ENCODE results near the gene KIF6. TPM values are rescaled to one million over a fixed set of nuclear protein-coding genes. Genes with fewer than 3 reads are reported as not detected.

Gene KIF6
- total RNA-seq, 1 experiment from 2014 or later = not detected

DNA sequence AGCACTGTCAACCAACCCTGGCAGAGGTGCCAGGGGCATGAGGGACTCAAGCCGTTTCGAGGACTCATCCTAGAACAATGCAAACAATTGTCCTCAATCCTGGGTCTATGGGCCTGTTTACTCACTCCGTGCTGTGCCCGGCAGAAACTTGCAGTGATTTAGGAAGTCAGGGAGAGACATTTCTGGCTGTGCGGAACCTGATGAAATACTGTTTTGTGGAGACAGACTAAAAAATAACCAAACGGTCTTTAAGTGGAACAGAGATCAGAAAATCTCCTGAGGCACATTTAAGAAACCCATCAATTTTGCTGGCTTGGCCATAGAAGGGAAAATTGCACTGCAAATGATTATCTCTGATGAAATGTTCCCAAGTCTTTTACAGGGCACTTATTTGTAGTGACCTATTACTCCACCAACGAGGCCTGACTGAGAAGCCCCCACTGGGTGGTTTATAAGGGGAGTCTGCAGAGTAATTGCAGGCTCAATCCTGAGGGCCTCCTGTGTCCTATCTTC lies 322.9 kb downstream of the KIF6 start:
- in situ Hi-C loops (cut with HindIII; ENCODE audit: low pct_unique_long_range_greater_than_20kb, low sequenced_read_pairs) (no loop called here), intact Hi-C loops (cut with micrococcal nuclease; ENCODE audit: unreplicated experiment) (no loop called here)
- no peak overlapping the region for H3K27ac ChIP-seq (ENCODE audit: low read length)
- CTCF ChIA-PET = no interaction called here
- no peaks in the 10 kb centered on the region for H3K36me3 ChIP-seq (ENCODE audit: control insufficient read depth, insufficient read depth, low read length)
- H3K27me3 ChIP-seq (ENCODE audit: control insufficient read depth, insufficient read depth, low read length) = no peaks in the 10 kb centered on the region; the same call in 1 of the 2 replicates
- no peaks in the 10 kb centered on the region for H3K9me3 ChIP-seq (ENCODE audit: control insufficient read depth, insufficient read depth, low read depth, low read length)
- no peak for DNase-seq (ENCODE audit: low read depth, low spot score)
- TF ChIP-seq, protein P1, sequence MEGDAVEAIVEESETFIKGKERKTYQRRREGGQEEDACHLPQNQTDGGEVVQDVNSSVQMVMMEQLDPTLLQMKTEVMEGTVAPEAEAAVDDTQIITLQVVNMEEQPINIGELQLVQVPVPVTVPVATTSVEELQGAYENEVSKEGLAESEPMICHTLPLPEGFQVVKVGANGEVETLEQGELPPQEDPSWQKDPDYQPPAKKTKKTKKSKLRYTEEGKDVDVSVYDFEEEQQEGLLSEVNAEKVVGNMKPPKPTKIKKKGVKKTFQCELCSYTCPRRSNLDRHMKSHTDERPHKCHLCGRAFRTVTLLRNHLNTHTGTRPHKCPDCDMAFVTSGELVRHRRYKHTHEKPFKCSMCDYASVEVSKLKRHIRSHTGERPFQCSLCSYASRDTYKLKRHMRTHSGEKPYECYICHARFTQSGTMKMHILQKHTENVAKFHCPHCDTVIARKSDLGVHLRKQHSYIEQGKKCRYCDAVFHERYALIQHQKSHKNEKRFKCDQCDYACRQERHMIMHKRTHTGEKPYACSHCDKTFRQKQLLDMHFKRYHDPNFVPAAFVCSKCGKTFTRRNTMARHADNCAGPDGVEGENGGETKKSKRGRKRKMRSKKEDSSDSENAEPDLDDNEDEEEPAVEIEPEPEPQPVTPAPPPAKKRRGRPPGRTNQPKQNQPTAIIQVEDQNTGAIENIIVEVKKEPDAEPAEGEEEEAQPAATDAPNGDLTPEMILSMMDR (IDR thresholded peaks at IDR 0.05) = no peak
- TF ChIP-seq TCF7L2 (IDR thresholded peaks at IDR 0.05; ENCODE audit: low read depth, low read length) (no peak), POLR2AphosphoS5 (IDR thresholded peaks at IDR 0.05; ENCODE audit: low read depth, low read length) (no peak)
- no peaks in the 10 kb centered on the region for H3K4me1 ChIP-seq (ENCODE audit: control insufficient read depth, insufficient read depth, low read length)
- H3K4me3 ChIP-seq (ENCODE audit: low read depth in 2 of 2, low read length in 2 of 2) = no peak overlapping the region
- no TSS peak for BruUV-seq (replicated peaks)
- no peak for ATAC-seq
- POLR2A ChIA-PET = no interaction called here

DNA sequence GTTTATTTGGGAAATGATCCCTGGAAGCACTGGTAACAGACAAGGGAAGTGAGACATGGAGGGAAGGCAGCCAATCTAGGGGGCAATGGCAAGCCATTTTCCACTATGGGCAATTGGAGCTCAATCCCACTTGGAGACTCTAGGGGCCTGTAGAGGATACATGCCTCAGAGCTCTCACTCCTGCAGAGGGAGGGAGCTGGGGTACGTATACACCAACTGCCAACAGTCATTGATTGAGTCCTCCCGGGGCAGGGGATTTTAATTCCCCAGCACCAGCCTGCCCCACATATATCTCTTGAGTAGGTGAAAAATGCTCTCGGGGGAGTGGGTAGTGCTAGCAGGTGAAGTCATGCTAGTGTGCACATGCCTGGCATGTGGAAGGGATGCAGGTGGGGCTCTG lies 323.8 kb downstream of the KIF6 start:
- BruUV-seq (replicated peaks) = no TSS peak
- no peaks in the 10 kb centered on the region for H3K9me3 ChIP-seq (ENCODE audit: control insufficient read depth, insufficient read depth, low read depth, low read length)
- no peak for DNase-seq (ENCODE audit: low read depth, low spot score)
- ChIA-PET POLR2A (no interaction called here), CTCF (no interaction called here)
- TF ChIP-seq REST (IDR thresholded peaks at IDR 0.05; ENCODE audit: insufficient read depth in 1 of 2, low read depth in 2 of 2, low read length in 1 of 2) = no peak
- in situ Hi-C loops (cut with HindIII; ENCODE audit: low pct_unique_long_range_greater_than_20kb, low sequenced_read_pairs) = no loop called here
- intact Hi-C loops (cut with micrococcal nuclease; ENCODE audit: unreplicated experiment) = no loop called here
- ATAC-seq = no peak
- H3K27ac ChIP-seq (ENCODE audit: low read length) = no peak overlapping the region
- no peaks in the 10 kb centered on the region for H3K36me3 ChIP-seq (ENCODE audit: control insufficient read depth, insufficient read depth, low read length)
- no peaks in the 10 kb centered on the region for H3K4me1 ChIP-seq (ENCODE audit: control insufficient read depth, insufficient read depth, low read length)
- H3K4me3 ChIP-seq (ENCODE audit: low read depth in 2 of 2, low read length in 2 of 2) = no peak overlapping the region
- H3K27me3 ChIP-seq (ENCODE audit: control insufficient read depth, insufficient read depth, low read length) = no peaks in the 10 kb centered on the region; the same call in none of the 2 replicates

GRCh38 chr6:39400026-39400425 lies 325.2 kb downstream of the KIF6 start:
- ATAC-seq (no peak), DNase-seq (ENCODE audit: low read depth, low spot score) (no peak)
- CTCF ChIA-PET = no interaction called here
- in situ Hi-C loops (cut with HindIII; ENCODE audit: low pct_unique_long_range_greater_than_20kb, low sequenced_read_pairs) = no loop called here
- Histone ChIP-seq H3K36me3 (ENCODE audit: control insufficient read depth, insufficient read depth, low read length) (no peaks in the 10 kb centered on the region), H3K9me3 (ENCODE audit: control insufficient read depth, insufficient read depth, low read depth, low read length) (no peaks in the 10 kb centered on the region), H3K27ac (ENCODE audit: low read length) (no peak overlapping the region), H3K4me3 (ENCODE audit: low read depth in 2 of 2, low read length in 2 of 2) (no peak overlapping the region), H3K27me3 (ENCODE audit: control insufficient read depth, insufficient read depth, low read length) (no peaks in the 10 kb centered on the region; the same call in none of the 2 replicates), H3K4me1 (ENCODE audit: control insufficient read depth, insufficient read depth, low read length) (no peaks in the 10 kb centered on the region)
- intact Hi-C loops (cut with micrococcal nuclease; ENCODE audit: unreplicated experiment) = no loop called here
- TF ChIP-seq SIN3A (IDR thresholded peaks at IDR 0.05; ENCODE audit: borderline replicate concordance, insufficient read depth, low read depth, low read length) (no peak), POLR2AphosphoS5 (IDR thresholded peaks at IDR 0.05; ENCODE audit: low read depth, low read length) (no peak), REST (IDR thresholded peaks at IDR 0.05; ENCODE audit: insufficient read depth in 1 of 2, low read depth in 2 of 2, low read length in 1 of 2) (no peak), TCF7L2 (IDR thresholded peaks at IDR 0.05; ENCODE audit: low read depth, low read length) (no peak)
- TF ChIP-seq, protein P1 (IDR thresholded peaks at IDR 0.05) = no peak
- POLR2A ChIA-PET = no interaction called here
- no TSS peak for BruUV-seq (replicated peaks)

Measured in Panc1 (cell line).